NT2/D1 (cell line): ENCODE measurements around the gene AGBL4.
"Not testable (repeated sequence)": the region's sequence is repeated elsewhere in the genome, so short reads cannot be mapped to it uniquely, and the experiment has no call there.

Experiments used
- DNase-seq: peaks from one replicate; pipeline ENCODE4 v3.0.0-alpha.2; 2011; ENCODE audit warnings: low read depth, low spot score
- H3K27me3 ChIP-seq: 2 replicates; pipeline ENCODE4 v1.6.0; 2011; ENCODE audit warnings: mild to moderate bottlenecking; ENCODE audit not compliant: insufficient read length, insufficient read depth
- H3K36me3 ChIP-seq: 2 replicates; pipeline ENCODE4 v1.6.1; 2011; ENCODE audit warnings: mild to moderate bottlenecking, low read length, mixed read lengths; ENCODE audit not compliant: insufficient read depth, insufficient read length
- H3K4me1 ChIP-seq: 2 replicates; pipeline ENCODE4 v1.5.1; 2011; ENCODE audit not compliant: insufficient read depth, insufficient read length
- H3K4me3 ChIP-seq: 2 replicates; pipeline ENCODE4 v1.5.1; 2011; ENCODE audit warnings: low read depth; ENCODE audit not compliant: insufficient read length
- H3K9ac ChIP-seq: 2 replicates; pipeline ENCODE4 v1.6.0; 2011; ENCODE audit warnings: low read depth; ENCODE audit not compliant: insufficient read length
- H3K9me3 ChIP-seq: 2 replicates; pipeline ENCODE4 v1.5.1; 2011; ENCODE audit warnings: mild to moderate bottlenecking, low read length; ENCODE audit not compliant: insufficient read depth
- SUZ12 ChIP-seq: IDR thresholded peaks from 2 replicates; pipeline ENCODE4 v1.6.1; 2011; ENCODE audit not compliant: insufficient read length, insufficient read depth; ENCODE audit errors: extremely low read depth
- YY1 ChIP-seq: IDR thresholded peaks from 2 replicates; pipeline ENCODE4 v1.6.1; 2011; ENCODE audit not compliant: insufficient read length, insufficient read depth
- ZNF274 ChIP-seq: IDR thresholded peaks from 2 replicates; pipeline ENCODE4 v1.6.1; 2011; ENCODE audit warnings: mild to moderate bottlenecking, low read depth, low read length

AGBL4 gene

GRCh38 chr1:49995734-49996133 lies 28.0 kb downstream of the AGBL4 start:
- H3K27me3 ChIP-seq: no peaks in the 10 kb centered on the region
- DNase-seq: peak; percentile 8
- H3K36me3 ChIP-seq: no peaks in the 10 kb centered on the region
- TF ChIP-seq YY1: no peak
- H3K4me1 ChIP-seq: no peaks in the 10 kb centered on the region
- H3K9ac ChIP-seq: no peak overlapping the region
- peaks cover 6% of the 10 kb centered on the region; the same call in 1 of the 2 replicates for H3K9me3 ChIP-seq
- no peak overlapping the region for H3K4me3 ChIP-seq

- H3K36me3 ChIP-seq: no peaks in the 10 kb centered on the region
- H3K9ac ChIP-seq: no peak overlapping the region
- no peaks in the 10 kb centered on the region for H3K27me3 ChIP-seq
- TF ChIP-seq YY1: no peak
- TF ChIP-seq ZNF274: no peak
- TF ChIP-seq SUZ12: no peak
- no peak for DNase-seq
- H3K9me3 ChIP-seq: no peaks in the 10 kb centered on the region
- H3K4me1 ChIP-seq: no peaks in the 10 kb centered on the region
- no peak overlapping the region for H3K4me3 ChIP-seq
Observed at GRCh38 chr1:49971088-49971487, 52.7 kb downstream of the AGBL4 start.

- TF ChIP-seq YY1 (no peak), ZNF274 (no peak), SUZ12 (no peak)
- Histone ChIP-seq H3K27me3 (no peaks in the 10 kb centered on the region), H3K4me1 (no peaks in the 10 kb centered on the region), H3K4me3 (no peak overlapping the region), H3K9me3 (no peaks in the 10 kb centered on the region), H3K36me3 (no peaks in the 10 kb centered on the region), H3K9ac (no peak overlapping the region)
- no peak for DNase-seq
Observed at GRCh38 chr1:49951385-49951784, 72.4 kb downstream of the AGBL4 start.

GRCh38 chr1:49915301-49915700 lies 108.5 kb downstream of the AGBL4 start:
- H3K4me1 ChIP-seq, H3K36me3 ChIP-seq, H3K9ac ChIP-seq, H3K27me3 ChIP-seq, H3K4me3 ChIP-seq, DNase-seq: not testable (repeated sequence)
- H3K9me3 ChIP-seq: peaks cover 12% of the 10 kb centered on the region; the same call in 1 of the 2 replicates

- H3K4me3 ChIP-seq: no peak overlapping the region
- no peak for DNase-seq
- H3K27me3 ChIP-seq: no peaks in the 10 kb centered on the region
- no peaks in the 10 kb centered on the region for H3K9me3 ChIP-seq
- no peak for TF ChIP-seq YY1
- no peak for TF ChIP-seq SUZ12
- no peak for TF ChIP-seq ZNF274
- H3K36me3 ChIP-seq: no peaks in the 10 kb centered on the region
- no peaks in the 10 kb centered on the region for H3K4me1 ChIP-seq
- H3K9ac ChIP-seq: no peak overlapping the region
Observed at GRCh38 chr1:49906365-49906764, 117.4 kb downstream of the AGBL4 start.

- no peak for TF ChIP-seq ZNF274
- no peak for TF ChIP-seq SUZ12
- no peak for TF ChIP-seq YY1
- no peaks in the 10 kb centered on the region for H3K9me3 ChIP-seq
- H3K4me3 ChIP-seq: no peak overlapping the region
Observed at GRCh38 chr1:49864581-49864980, 159.2 kb downstream of the AGBL4 start.

GRCh38 chr1:49854741-49855140 lies 169.0 kb downstream of the AGBL4 start:
- no peak for DNase-seq
- Histone ChIP-seq H3K36me3 (no peaks in the 10 kb centered on the region), H3K4me1 (no peaks in the 10 kb centered on the region), H3K27me3 (no peaks in the 10 kb centered on the region), H3K4me3 (no peak overlapping the region), H3K9ac (no peak overlapping the region), H3K9me3 (no peaks in the 10 kb centered on the region)
- TF ChIP-seq ZNF274 (no peak), YY1 (no peak), SUZ12 (no peak)

More at GRCh38 chr1:49864581-49864980, 159.2 kb downstream of the AGBL4 start:
- no peaks in the 10 kb centered on the region for H3K4me1 ChIP-seq
- no peak overlapping the region for H3K9ac ChIP-seq
- no peaks in the 10 kb centered on the region for H3K36me3 ChIP-seq
- no peak for DNase-seq
- no peaks in the 10 kb centered on the region for H3K27me3 ChIP-seq

GRCh38 chr1:49842596-49842995 lies 181.2 kb downstream of the AGBL4 start:
- TF ChIP-seq ZNF274 (no peak), SUZ12 (no peak), YY1 (no peak)
- no peak for DNase-seq
- no peak overlapping the region for H3K4me3 ChIP-seq
- no peaks in the 10 kb centered on the region for H3K4me1 ChIP-seq
- H3K27me3 ChIP-seq: no peaks in the 10 kb centered on the region
- no peak overlapping the region for H3K9ac ChIP-seq
- peaks cover 27% of the 10 kb centered on the region for H3K9me3 ChIP-seq
- no peaks in the 10 kb centered on the region for H3K36me3 ChIP-seq
